ENCODE measurements around the gene PIM2. TPM values are rescaled to one million over a fixed set of nuclear protein-coding genes. Genes with fewer than 3 reads are reported as not detected.
A peak's percentile ranks its signal among the peaks of the same experiment; 100 is the strongest.

PIM2 gene
- 1 to 10 TPM; 2.3 to 7.9 TPM for total RNA-seq

DNA sequence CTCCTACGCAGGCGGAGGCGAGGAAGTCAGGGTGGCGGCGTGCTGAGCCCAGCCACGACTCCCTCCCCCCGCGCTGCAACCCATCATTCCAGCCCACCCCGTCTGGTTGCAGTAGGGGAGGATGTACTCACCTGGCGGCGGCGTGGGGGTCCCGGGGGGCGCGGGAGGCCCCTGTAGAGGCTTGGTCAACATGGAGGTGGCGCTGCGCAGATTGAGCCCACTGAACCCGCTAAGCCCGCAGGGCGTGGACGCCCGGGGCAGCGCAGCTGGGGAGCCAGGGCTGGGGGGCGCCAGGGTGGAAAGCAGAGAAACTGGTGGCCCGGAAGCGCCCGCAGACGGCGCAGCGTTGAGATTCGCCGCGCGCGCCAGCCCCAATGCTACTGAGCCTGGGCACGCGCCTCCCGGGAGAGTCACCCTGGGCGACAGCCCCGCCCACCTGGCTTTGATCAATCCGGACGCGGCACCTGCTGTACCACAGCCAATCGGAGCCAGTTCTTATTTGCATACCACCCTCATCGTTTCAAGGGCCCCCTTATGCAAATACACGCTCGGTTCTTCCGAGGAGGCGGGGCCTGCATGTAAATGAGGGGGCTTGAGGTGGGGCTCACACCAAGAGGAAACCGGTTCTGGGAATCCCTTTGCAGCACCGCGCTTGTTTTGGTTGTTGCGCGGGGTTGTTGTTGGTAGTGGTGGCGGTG is at the start of gene PIM2:
TSS of gene PIM2 (minus strand) at position 382 of the 698 bp plus-strand sequence. CDS start at position 192, 190 bp downstream.
- DNase-seq (peak; percentile 92 to 96 (median 96)), ATAC-seq (peak; percentile 91)
- H3K4me3 ChIP-seq, result peak within 1 kb of the TSS in 1 of 2 donors; percentile 14
- 0% methylated on average over 11 to 23 of the region's 55 CpGs for WGBS, 2 donors
- no peaks in the 10 kb centered on the region for H3K9me3 ChIP-seq
- H3K4me1 ChIP-seq, result peaks cover 21% of the 10 kb centered on the region
- peak; percentile 94 to 95 (median 95) for TF ChIP-seq POLR2A (IDR thresholded peaks at IDR 0.05)
- TF ChIP-seq, protein P1, sequence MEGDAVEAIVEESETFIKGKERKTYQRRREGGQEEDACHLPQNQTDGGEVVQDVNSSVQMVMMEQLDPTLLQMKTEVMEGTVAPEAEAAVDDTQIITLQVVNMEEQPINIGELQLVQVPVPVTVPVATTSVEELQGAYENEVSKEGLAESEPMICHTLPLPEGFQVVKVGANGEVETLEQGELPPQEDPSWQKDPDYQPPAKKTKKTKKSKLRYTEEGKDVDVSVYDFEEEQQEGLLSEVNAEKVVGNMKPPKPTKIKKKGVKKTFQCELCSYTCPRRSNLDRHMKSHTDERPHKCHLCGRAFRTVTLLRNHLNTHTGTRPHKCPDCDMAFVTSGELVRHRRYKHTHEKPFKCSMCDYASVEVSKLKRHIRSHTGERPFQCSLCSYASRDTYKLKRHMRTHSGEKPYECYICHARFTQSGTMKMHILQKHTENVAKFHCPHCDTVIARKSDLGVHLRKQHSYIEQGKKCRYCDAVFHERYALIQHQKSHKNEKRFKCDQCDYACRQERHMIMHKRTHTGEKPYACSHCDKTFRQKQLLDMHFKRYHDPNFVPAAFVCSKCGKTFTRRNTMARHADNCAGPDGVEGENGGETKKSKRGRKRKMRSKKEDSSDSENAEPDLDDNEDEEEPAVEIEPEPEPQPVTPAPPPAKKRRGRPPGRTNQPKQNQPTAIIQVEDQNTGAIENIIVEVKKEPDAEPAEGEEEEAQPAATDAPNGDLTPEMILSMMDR (IDR thresholded peaks at IDR 0.05), result peak in 1 of 7 experiments; percentile 5
- peaks cover 0 to 3% of the 10 kb centered on the region in 2 donors for H3K36me3 ChIP-seq (replicated peaks in 1 of 2; ENCODE audit: insufficient read depth in 1 of 2, low read depth in 2 of 2)
- H3K27ac ChIP-seq, result peak within 1 kb of the TSS; percentile 36 to 88 (median 74)
- no peaks in the 10 kb centered on the region for H3K27me3 ChIP-seq
- intact Hi-C loops (cut with DNase I), result no loop called here

DNA sequence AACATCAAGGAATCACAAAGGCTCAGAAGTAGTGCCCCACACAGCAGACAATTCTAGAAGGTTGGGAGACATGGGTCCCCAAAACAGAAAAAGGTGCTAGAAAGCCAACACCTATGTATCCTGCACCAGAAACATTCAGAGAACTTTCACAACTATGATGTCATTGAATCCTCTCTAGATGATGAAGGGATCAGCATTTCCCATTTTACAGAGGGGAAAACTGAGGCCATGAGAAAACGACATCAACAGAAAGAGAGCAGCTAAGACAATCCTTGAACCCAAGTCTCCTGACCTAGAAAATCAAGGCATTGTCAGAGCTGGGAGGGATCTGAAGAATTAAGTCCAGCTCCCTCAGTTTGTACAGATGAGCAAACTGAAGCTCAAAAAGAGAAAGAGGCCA is 49.6 kb upstream of the PIM2 start:
- TF ChIP-seq, protein P1 (IDR thresholded peaks at IDR 0.05), result no peak
- TF ChIP-seq POLR2A (IDR thresholded peaks at IDR 0.05), result no peak
- intact Hi-C loops (cut with DNase I), result no loop called here

GRCh38 chrX:48966796-48967579 is 48.2 kb upstream of the PIM2 start:
- no peaks in the 10 kb centered on the region for H3K9me3 ChIP-seq
- TF ChIP-seq, protein P1 (IDR thresholded peaks at IDR 0.05), result no peak
- no peak for TF ChIP-seq POLR2A (IDR thresholded peaks at IDR 0.05)
- H3K4me3 ChIP-seq, result no peak overlapping the region
- DNase-seq (no peak), ATAC-seq (no peak)
- no peaks in the 10 kb centered on the region for H3K36me3 ChIP-seq (replicated peaks in 1 of 2; ENCODE audit: insufficient read depth in 1 of 2, low read depth in 2 of 2)
- peaks cover 6% of the 10 kb centered on the region for H3K4me1 ChIP-seq
- 69 to 72% methylated on average over 8 to 12 of the region's 15 CpGs for WGBS, 2 donors
- H3K27me3 ChIP-seq, result no peaks in the 10 kb centered on the region
- no peak overlapping the region for H3K27ac ChIP-seq
- intact Hi-C loops (cut with DNase I), result no loop called here

More for the DNA sequence above, 49.6 kb upstream of the PIM2 start:
- ATAC-seq (no peak), DNase-seq (no peak)
- no peaks in the 10 kb centered on the region for H3K36me3 ChIP-seq (replicated peaks in 1 of 2; ENCODE audit: insufficient read depth in 1 of 2, low read depth in 2 of 2)
- H3K4me1 ChIP-seq, result peaks cover 12% of the 10 kb centered on the region
- no peak overlapping the region for H3K4me3 ChIP-seq
- no peaks in the 10 kb centered on the region for H3K27me3 ChIP-seq
- no peak overlapping the region for H3K27ac ChIP-seq
- 40 to 50% methylated on average over 1 of the region's 1 CpG for WGBS, 2 donors
- no peaks in the 10 kb centered on the region for H3K9me3 ChIP-seq

GRCh38 chrX:48965959-48966358 is 47.1 kb upstream of the PIM2 start:
- intact Hi-C loops (cut with DNase I), result no loop called here
- H3K9me3 ChIP-seq, result no peaks in the 10 kb centered on the region
- no peak overlapping the region for H3K4me3 ChIP-seq
- WGBS, 2 donors, result 40 to 78% methylated on average over 1 to 9 of the region's 14 CpGs
- H3K27ac ChIP-seq, result no peak overlapping the region
- H3K4me1 ChIP-seq, result no peaks in the 10 kb centered on the region
- H3K36me3 ChIP-seq (replicated peaks in 1 of 2; ENCODE audit: insufficient read depth in 1 of 2, low read depth in 2 of 2), result no peaks in the 10 kb centered on the region
- DNase-seq (no peak), ATAC-seq (no peak)
- no peaks in the 10 kb centered on the region for H3K27me3 ChIP-seq
- TF ChIP-seq, protein P1 (IDR thresholded peaks at IDR 0.05), result no peak
- no peak for TF ChIP-seq POLR2A (IDR thresholded peaks at IDR 0.05)
